KMS-11 (cell line): Measurements from ENCODE around the gene CSH2.

Experiments used
- H2AFZ ChIP-seq: fragments of 200-600 bp; sonication (generic); 2 replicates; pipeline ENCODE4 v1.6.1; 2016; ENCODE audit warnings: antibody characterized with exemption, mixed run types, low read depth
- H3K27ac ChIP-seq: fragments of 200-600 bp; sonication (generic); 2 replicates; pipeline ENCODE4 v1.6.1; 2016; ENCODE audit warnings: mild to moderate bottlenecking, mixed run types
- H3K27me3 ChIP-seq: fragments of 200-600 bp; sonication (generic); 2 replicates; pipeline ENCODE4 v1.6.1; 2017; ENCODE audit warnings: mild to moderate bottlenecking, low read depth, mixed run types, moderate library complexity; ENCODE audit not compliant: insufficient read depth
- H3K36me3 ChIP-seq: fragments of 200-600 bp; sonication (generic); 2 replicates; pipeline ENCODE4 v1.6.1; 2017; ENCODE audit warnings: mild to moderate bottlenecking, mixed run types; ENCODE audit not compliant: insufficient read depth
- H3K4me1 ChIP-seq: fragments of 200-600 bp; sonication (generic); 2 replicates; pipeline ENCODE4 v1.6.1; 2016; ENCODE audit warnings: mild to moderate bottlenecking, low read depth, mixed run types; ENCODE audit not compliant: poor library complexity, severe bottlenecking
- H3K4me2 ChIP-seq: fragments of 200-600 bp; sonication (generic); 2 replicates; pipeline ENCODE4 v1.7.0; 2016; ENCODE audit warnings: mild to moderate bottlenecking, mixed run types
- H3K4me3 ChIP-seq: fragments of 200-600 bp; sonication (generic); IDR thresholded peaks from 2 replicates; pipeline ENCODE4 v1.6.1; 2017; ENCODE audit warnings: low read depth, low read length, mixed read lengths; ENCODE audit not compliant: insufficient read depth
- H3K79me2 ChIP-seq: fragments of 200-600 bp; sonication (generic); 2 replicates; pipeline ENCODE4 v1.6.1; 2016; ENCODE audit warnings: low read depth, mixed run types; ENCODE audit not compliant: insufficient read depth
- H3K9ac ChIP-seq: fragments of 200-600 bp; sonication (generic); 2 replicates; pipeline ENCODE4 v1.6.1; 2016; ENCODE audit warnings: mild to moderate bottlenecking, mixed run types
- H4K20me1 ChIP-seq: fragments of 200-600 bp; sonication (generic); 2 replicates; pipeline ENCODE4 v1.6.1; 2016; ENCODE audit warnings: mild to moderate bottlenecking, mixed run types; ENCODE audit not compliant: insufficient read depth
- CTCF ChIP-seq: fragments of 200-600 bp; sonication (generic); conservative IDR thresholded peaks from 2 replicates; pipeline ENCODE4 v1.6.1; 2017; ENCODE audit warnings: low read depth, mild to moderate bottlenecking, antibody characterized with exemption, low read length, moderate library complexity, mixed read lengths

CSH2 gene

GRCh38 chr17:63823659-63824331 is 49.7 kb downstream of the CSH2 start:
- H4K20me1 ChIP-seq = no peaks in the 10 kb centered on the region
- no peak overlapping the region for H3K4me2 ChIP-seq
- no peak for TF ChIP-seq CTCF
- no peak overlapping the region for H3K27ac ChIP-seq
- peaks cover 25% of the 10 kb centered on the region; the same call in 1 of the 2 replicates for H3K36me3 ChIP-seq
- no peak overlapping the region for H2AFZ ChIP-seq
- peaks cover 37% of the 10 kb centered on the region for H3K79me2 ChIP-seq
- H3K4me3 ChIP-seq = no peak overlapping the region
- H3K27me3 ChIP-seq = no peaks in the 10 kb centered on the region
- no peak overlapping the region for H3K9ac ChIP-seq
- H3K4me1 ChIP-seq = peaks cover 20% of the 10 kb centered on the region

GRCh38 chr17:63822537-63822936 is 50.9 kb downstream of the CSH2 start:
- Histone ChIP-seq H3K36me3 (peaks cover 33% of the 10 kb centered on the region; the same call in 1 of the 2 replicates), H3K27ac (no peak overlapping the region), H3K4me3 (no peak overlapping the region), H3K79me2 (peaks cover 25% of the 10 kb centered on the region), H4K20me1 (no peaks in the 10 kb centered on the region), H3K27me3 (no peaks in the 10 kb centered on the region), H2AFZ (no peak overlapping the region), H3K4me1 (peaks cover 14% of the 10 kb centered on the region), H3K4me2 (no peak overlapping the region), H3K9ac (no peak overlapping the region)
- TF ChIP-seq CTCF = no peak
